HG03342 (cell line): Measurements from ENCODE around the gene PREP.

ENCODE experiments used
- ATAC-seq: cut with Tn5 transposase; IDR thresholded peaks from one replicate; pipeline ENCODE4 v1.9.1; 2021; ENCODE audit warnings: mild to moderate bottlenecking, moderate library complexity; ENCODE audit not compliant: unreplicated experiment

PREP gene

GRCh38 chr6:105313211-105313610 lies 89.7 kb downstream of the PREP start:
- ATAC-seq, result no peak

- ATAC-seq, result no peak
These were observed 91.9 kb downstream of the PREP start for GRCh38 chr6:105310947-105311346.

GRCh38 chr6:105310371-105310770 lies 92.5 kb downstream of the PREP start:
- ATAC-seq, result no peak

GRCh38 chr6:105308840-105309239 lies 94.0 kb downstream of the PREP start:
- no peak for ATAC-seq

GRCh38 chr6:105305521-105305920 lies 97.4 kb downstream of the PREP start:
- ATAC-seq, result no peak

GRCh38 chr6:105304825-105305224 lies 98.1 kb downstream of the PREP start:
- ATAC-seq, result no peak

- no peak for ATAC-seq
These were observed 98.5 kb downstream of the PREP start for GRCh38 chr6:105304366-105304765.

GRCh38 chr6:105302617-105303128 lies 100.2 kb downstream of the PREP start:
- ATAC-seq, result no peak

GRCh38 chr6:105301756-105302616 lies 100.9 kb downstream of the PREP start:
- ATAC-seq, result no peak

- ATAC-seq, result no peak
These were observed 101.8 kb downstream of the PREP start for GRCh38 chr6:105301072-105301503.

- ATAC-seq, result no peak
These were observed 102.8 kb downstream of the PREP start for GRCh38 chr6:105300090-105300489.

GRCh38 chr6:105294129-105294528 lies 108.8 kb downstream of the PREP start:
- ATAC-seq, result no peak

- no peak for ATAC-seq
These were observed 110.1 kb downstream of the PREP start for GRCh38 chr6:105292689-105293339.

- ATAC-seq, result no peak
These were observed 111.4 kb downstream of the PREP start for GRCh38 chr6:105291525-105291924.

GRCh38 chr6:105282631-105283585 lies 120.0 kb downstream of the PREP start:
- no peak for ATAC-seq

- no peak for ATAC-seq
These were observed 122.8 kb downstream of the PREP start for GRCh38 chr6:105280033-105280432.

GRCh38 chr6:105279463-105279862 lies 123.4 kb downstream of the PREP start:
- no peak for ATAC-seq

- no peak for ATAC-seq
These were observed 124.1 kb downstream of the PREP start for GRCh38 chr6:105278813-105279212.

GRCh38 chr6:105278035-105278434 lies 124.8 kb downstream of the PREP start:
- ATAC-seq, result no peak

GRCh38 chr6:105276374-105276773 lies 126.5 kb downstream of the PREP start:
- no peak for ATAC-seq

GRCh38 chr6:105275542-105275941 lies 127.3 kb downstream of the PREP start:
- ATAC-seq, result no peak
